ENCODE results near the gene RAB40A. TPM values are rescaled to one million over a fixed set of nuclear protein-coding genes. Genes with fewer than 3 reads are reported as not detected.
"Not testable (repeated sequence)": the region's sequence is repeated elsewhere in the genome, so short reads cannot be mapped to it uniquely, and the experiment has no call there.

RAB40A gene
- polyA plus RNA-seq, 4 donors: 1.9 to 4.8 (median 3.5) TPM

GRCh38 chrX:103467156-103467555, 52.1 kb downstream of the RAB40A start:
- DNase-seq (ENCODE audit: low read depth in 4 of 4, low spot score in 2 of 4): no peak

DNA sequence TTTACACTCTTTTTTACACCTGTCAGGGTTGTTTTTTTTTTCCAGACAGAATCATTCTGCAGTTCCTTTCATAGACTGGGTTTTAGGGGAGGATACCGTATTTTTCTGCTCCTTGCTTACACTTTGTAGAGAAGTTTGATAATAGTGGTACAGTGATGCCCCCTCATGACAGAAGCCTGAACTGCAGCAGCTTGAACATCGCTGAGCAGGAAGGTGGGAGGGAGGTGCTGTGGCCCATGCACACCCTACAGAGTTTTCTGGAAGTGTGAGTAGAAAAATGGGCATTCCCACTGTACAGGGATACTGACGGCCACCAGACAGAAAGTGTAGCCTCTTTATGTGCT, 54.5 kb downstream of the RAB40A start:
- DNase-seq (ENCODE audit: low read depth in 4 of 4, low spot score in 2 of 4): peak; percentile 36 to 66 (median 53)

- no peak for DNase-seq (ENCODE audit: low read depth in 4 of 4, low spot score in 2 of 4)
These were observed 55.1 kb downstream of the RAB40A start for GRCh38 chrX:103464072-103464773.

DNA sequence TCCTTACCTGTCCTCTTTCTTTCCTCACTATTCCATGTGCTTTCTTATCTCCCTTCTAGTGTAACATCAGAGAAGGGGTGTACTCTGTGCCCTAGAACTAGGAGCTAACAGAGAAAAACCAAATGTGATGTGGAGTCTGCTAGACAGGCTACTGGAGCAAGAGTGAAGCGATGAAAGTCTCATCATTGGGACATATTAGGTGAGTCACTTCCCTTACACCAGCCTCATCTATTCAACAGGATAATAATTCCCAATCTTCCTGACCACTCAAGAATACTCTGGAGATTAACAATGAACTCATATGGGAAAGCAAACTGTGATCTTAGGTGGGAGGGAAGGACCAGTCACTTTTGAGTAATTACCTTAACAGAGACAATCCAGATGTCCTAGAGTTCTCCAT, 58.1 kb downstream of the RAB40A start:
- DNase-seq (ENCODE audit: low read depth in 4 of 4, low spot score in 2 of 4): no peak

- not testable (repeated sequence) for DNase-seq (ENCODE audit: low read depth in 4 of 4, low spot score in 2 of 4)
These were observed 59.1 kb downstream of the RAB40A start for GRCh38 chrX:103460001-103460755.

GRCh38 chrX:103453655-103454054, 65.6 kb downstream of the RAB40A start:
- no peak for DNase-seq (ENCODE audit: low read depth in 4 of 4, low spot score in 2 of 4)

Other genes with a start within 250 kb of the RAB40A start
- 10 to 100 TPM; 13.6 to 15.9 (median 14.8) TPM for gene TCEAL5, start 242.7 kb downstream of the RAB40A start, polyA plus RNA-seq (ENCODE audit: insufficient read length in 4 of 4)
- gene BEX2, start 208.5 kb downstream of the RAB40A start, polyA plus RNA-seq (ENCODE audit: insufficient read length in 4 of 4): 10 to 100 TPM; 67.7 to 89.6 (median 80.8) TPM
- gene TCEAL7, start 189.2 kb downstream of the RAB40A start, polyA plus RNA-seq (ENCODE audit: insufficient read length in 4 of 4): 10 to 100 TPM; 30.6 to 49.6 (median 38.2) TPM
- 100 to 1,000 TPM; 195 to 252 (median 216) TPM for gene TCEAL9, start 163.0 kb downstream of the RAB40A start, polyA plus RNA-seq (ENCODE audit: insufficient read length in 4 of 4)
- gene BEX3, start 143.0 kb downstream of the RAB40A start, polyA plus RNA-seq (ENCODE audit: insufficient read length in 4 of 4): 100 to 1,000 TPM; 494 to 583 (median 538) TPM
- 100 to 1,000 TPM; 153 to 204 (median 173) TPM for gene TCEAL4, start 66.0 kb upstream of the RAB40A start, polyA plus RNA-seq (ENCODE audit: insufficient read length in 4 of 4)
- gene TCEAL3, start 88.5 kb upstream of the RAB40A start, polyA plus RNA-seq (ENCODE audit: insufficient read length in 4 of 4): 10 to 100 TPM; 36.2 to 39.2 (median 37.3) TPM
- 10 to 100 TPM; 26.3 to 34.0 (median 30.3) TPM for gene TCEAL1, start 109.5 kb upstream of the RAB40A start, polyA plus RNA-seq (ENCODE audit: insufficient read length in 4 of 4)
- 100 to 1,000 TPM; 280 to 343 (median 320) TPM for gene MORF4L2, start 167.2 kb upstream of the RAB40A start, polyA plus RNA-seq (ENCODE audit: insufficient read length in 4 of 4)
- 1 to 10 TPM in 3 of 4 donors, under 1 TPM in 1; 0.57 to 1.4 (median 1.2) TPM for gene TMEM31, start 191.4 kb upstream of the RAB40A start, polyA plus RNA-seq (ENCODE audit: insufficient read length in 4 of 4)